Measurements from ENCODE around the gene ZNF333.

ZNF333 gene

DNA sequence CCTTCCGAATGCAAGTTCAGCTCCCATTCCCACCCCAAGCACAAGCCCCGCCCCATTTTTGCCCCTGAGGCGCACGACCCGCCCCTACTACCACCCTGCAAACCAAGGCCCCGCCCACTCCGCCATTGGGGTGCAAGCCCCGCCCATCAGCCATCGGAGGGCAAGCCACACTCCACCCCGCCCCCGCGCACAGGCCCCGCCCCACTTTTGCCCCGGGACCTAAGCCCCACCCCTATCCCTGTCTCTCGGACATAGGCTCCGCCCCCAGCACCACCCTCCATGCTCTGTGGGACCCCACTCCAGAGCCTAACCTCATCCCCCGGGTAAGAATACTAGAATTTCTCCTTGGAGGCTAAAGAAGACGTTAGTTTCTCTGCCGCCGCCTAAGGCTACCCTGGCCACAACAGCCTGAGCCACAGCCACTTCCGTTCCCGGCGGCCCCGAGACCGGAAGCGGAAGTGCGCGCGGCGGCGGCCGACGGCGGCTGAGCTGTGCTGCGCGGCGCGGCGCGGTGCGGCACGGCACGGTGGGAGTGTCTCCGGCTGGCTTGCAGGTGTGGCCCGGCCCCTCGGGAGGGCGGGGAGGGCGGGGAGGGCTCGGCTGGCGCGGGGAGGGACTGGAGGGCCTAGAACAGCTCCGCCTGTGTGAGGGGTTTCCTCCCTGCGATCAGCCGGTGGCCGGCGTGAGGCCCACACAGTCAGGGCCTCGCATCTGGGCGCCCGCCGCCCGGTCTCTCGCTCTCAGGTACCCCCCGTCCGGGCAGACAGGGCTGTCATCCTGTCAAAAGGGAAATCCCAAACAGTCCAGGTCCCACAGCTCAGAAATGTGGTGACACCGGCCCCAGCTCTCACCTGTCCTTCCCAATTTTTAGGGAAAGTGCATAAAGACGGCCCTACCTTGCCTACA, at the start of gene ZNF333:
Gene ZNF333 (plus strand): TSS at position 451 of the 906 bp plus-strand sequence. CDS start 3,444 bp downstream, outside the sequence.
- peak; percentile 100 for DNase-seq (ENCODE audit: low read depth in 2 of 2)

DNA sequence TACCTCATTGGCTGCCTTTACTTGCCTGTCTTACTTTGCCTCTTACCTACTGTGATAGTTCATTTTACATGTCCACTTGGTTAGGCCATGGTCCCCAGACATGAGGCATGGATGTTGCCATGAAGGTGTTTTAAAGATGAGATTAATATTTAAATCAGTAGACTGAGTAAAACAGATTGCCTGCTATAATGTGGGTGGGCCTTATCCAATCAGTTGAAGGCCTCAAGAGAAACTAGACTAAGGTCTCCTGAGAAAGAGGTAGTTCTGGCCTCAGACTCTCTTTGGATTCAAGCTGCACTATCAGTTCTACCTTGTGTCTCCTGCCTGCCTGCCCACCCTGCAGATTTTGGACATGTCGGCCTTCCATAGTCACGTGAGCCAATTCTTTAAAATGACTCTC, 41.3 kb upstream of the ZNF333 start:
- no peak for DNase-seq (ENCODE audit: low read depth in 2 of 2)

DNA sequence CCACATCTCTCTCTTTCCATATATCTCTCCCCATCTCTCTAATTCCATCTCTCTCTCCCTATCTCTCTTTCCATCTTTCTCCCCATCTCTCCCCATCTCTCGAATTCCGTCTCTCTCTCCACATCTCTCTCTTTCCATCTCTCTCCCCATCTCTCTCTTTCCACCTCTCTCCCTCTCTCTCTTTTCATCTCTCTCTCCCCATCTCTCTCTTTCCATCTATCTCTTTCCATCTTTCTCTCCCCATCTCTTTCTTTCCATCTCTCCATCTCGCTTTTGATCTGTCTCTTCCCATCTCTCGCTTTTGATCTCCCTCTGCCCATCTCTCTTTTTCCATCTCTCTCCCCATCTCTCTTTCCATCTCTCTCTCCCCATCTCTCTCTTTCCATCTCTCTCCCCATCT, 40.8 kb upstream of the ZNF333 start:
- no peak for DNase-seq (ENCODE audit: low read depth in 2 of 2)

GRCh38 chr19:14650161-14650560, 39.7 kb upstream of the ZNF333 start:
- no peak for DNase-seq (ENCODE audit: low read depth in 2 of 2)

DNA sequence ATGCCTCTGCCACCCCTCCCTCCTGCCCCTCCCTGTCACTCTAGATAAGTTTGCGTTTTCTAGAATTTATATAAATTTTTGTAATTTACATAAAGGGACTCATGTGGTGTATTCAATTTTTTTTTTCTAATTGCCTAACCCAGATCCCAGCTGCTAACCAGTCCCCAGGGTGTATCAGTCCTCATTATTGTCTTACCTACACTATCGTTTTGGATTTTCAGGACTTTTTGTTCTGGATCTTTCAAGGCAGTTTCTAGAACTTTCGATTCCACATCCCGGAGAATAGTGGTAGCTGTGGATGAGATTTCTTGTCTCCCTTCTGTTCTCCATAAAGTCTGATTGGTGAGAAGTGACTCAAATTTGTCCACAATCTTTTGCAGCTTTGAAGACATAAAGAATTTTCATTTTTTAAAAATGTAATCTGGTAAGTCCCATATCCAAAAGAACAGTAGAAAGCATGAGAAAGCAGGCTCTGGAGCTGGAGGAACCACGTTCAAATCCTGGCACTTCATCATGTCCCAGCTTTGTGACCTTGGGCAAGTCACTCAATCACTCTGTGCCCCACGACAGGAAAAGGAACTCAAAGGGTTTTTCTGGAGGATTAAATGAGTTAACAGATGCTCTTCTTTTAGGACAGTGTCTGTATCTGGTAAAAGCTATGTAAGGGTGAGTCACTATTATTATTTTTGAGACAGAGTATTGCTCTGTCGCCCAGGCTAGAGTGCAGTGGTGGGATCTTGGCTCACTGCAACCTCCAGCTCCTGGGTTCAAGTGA, 34.9 kb upstream of the ZNF333 start:
- DNase-seq (ENCODE audit: low read depth in 2 of 2), result no peak

GRCh38 chr19:14655726-14656125, 34.1 kb upstream of the ZNF333 start:
- DNase-seq (ENCODE audit: low read depth in 2 of 2), result no peak

DNA sequence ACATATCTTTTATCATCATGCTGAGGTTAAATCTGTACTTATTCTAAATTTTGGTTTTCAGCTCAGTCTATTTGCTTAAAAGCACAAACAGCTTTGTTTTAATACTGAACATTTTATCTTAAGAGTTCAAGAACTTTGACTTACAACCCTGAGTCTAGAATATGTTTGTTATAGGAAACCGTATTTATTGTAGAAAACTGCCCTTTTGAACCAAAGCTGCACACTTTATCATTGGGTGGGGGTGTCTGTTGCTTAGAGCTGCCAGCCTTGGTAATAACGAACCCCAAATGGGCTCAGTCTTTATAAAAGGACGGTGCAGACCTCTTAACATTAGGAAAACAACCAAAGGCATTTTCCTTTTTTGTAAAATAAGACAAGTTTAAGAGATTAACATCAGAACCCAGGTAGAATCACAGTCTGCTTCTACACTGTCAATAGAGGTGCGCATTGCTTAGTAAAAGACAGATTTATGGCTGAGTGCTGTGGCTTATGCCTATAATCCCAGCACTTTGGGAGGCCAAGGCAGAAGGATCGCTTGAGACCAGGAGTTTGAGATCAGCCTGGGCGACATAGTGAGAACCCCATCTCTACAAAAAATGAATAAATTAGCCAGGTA, 29.9 kb upstream of the ZNF333 start:
- DNase-seq (ENCODE audit: low read depth in 2 of 2), result no peak

DNA sequence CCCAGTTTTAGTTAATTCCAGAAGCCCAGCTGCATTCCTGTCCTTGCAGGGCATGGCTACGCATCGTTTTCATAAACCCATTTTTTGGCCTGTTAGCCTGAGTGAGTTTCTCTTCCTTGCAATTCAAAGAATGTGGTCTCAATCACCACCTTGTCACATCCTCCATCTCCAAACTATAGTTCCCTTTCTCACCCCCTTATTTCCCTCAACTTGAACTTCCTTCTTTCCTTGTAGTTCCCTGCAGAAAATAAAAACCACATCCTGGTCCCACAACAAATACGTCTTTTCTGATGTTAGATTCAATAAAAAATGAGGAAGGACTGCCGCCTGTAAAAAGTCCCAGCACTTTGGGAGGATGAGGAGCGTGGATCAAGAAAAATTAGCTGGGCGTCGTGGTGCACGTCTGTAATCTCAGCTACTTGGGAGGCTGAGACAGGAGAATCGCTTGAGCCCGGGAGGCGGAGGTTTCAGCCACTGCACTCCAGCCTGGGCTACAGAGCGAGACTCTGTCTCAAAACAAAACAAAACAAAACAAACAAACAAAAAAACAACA, 28.4 kb upstream of the ZNF333 start:
- no peak for DNase-seq (ENCODE audit: low read depth in 2 of 2)

DNA sequence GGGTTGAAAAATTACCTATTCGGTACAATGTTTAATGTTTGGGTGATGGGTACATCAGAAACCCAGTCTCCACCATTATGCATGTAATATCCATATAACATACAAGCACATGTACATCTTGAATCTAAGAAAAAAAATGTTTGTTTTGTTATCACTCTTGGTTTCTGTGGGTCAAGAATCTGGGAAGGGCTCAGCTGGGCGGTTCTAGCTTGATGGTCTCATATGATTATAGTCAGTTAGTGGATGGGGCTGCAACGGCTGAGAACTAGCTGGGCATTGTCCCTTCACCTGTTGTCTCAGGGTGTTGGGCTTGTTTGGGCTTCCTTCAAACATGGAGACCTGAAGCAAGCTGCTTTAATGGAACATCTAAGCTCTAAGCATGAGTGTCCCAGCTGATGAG, 19.9 kb upstream of the ZNF333 start:
- no peak for DNase-seq (ENCODE audit: low read depth in 2 of 2)

- DNase-seq (ENCODE audit: low read depth in 2 of 2), result no peak
Observed at GRCh38 chr19:14670408-14670807, 19.4 kb upstream of the ZNF333 start.

DNA sequence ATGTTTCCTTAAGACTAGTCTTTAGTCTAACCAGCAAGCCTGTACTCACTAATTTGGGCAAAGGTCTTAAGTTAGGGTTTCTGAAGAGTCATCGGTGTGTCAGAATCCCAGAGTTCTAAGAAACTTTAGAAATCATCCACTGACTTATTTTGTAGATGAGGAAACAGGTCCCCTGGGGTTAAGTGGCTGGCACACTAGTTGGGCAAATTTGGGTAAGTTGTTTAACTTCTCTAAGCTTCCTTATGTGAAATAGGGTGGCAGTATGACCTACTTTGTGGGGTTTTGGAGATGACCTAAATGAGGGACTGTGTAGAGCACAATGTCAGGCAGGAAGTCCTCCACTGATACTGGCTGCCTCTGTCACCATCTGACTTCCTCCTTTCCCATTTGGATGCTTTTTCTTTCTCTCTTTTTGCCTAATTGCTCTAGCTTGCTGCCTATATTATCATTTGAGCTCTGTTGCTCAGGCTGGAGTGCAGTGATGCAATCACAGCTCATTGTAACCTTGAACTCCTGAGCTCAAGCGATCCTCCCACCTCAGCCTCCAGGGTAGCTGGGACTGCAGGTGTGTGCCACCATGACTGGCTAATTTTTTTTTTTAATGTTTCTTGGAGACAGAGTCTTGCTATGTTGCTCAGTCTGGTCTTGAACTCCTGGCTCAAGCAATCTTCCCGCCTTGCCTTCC, 17.5 kb upstream of the ZNF333 start:
- DNase-seq (ENCODE audit: low read depth in 2 of 2), result no peak

DNA sequence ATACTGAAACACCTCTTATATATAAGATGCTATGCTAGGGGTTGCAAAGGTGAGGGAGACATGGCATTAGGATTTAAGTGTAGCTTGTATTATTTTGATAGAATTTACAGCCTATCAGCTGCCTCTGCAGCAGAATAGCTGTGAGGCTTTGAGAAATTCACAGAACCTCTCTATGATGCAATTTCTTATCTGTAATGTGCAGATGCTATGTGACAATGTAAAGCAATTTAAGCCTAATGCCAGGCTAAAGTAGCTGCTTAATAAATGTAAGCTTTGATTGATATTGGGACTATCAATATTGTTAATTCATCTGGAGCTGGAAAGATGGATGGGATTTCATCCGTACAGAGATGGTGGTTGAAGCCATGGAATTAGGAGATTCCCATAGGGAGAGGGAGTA, 16.8 kb upstream of the ZNF333 start:
- DNase-seq (ENCODE audit: low read depth in 2 of 2), result no peak

GRCh38 chr19:14674764-14675163, 15.1 kb upstream of the ZNF333 start, which contains the start of gene ADGRE3:
ADGRE3 (minus strand) TSS chr19:14674844; CDS start chr19:14674770, 74 bp downstream.
- no peak for DNase-seq (ENCODE audit: low read depth in 2 of 2)

DNA sequence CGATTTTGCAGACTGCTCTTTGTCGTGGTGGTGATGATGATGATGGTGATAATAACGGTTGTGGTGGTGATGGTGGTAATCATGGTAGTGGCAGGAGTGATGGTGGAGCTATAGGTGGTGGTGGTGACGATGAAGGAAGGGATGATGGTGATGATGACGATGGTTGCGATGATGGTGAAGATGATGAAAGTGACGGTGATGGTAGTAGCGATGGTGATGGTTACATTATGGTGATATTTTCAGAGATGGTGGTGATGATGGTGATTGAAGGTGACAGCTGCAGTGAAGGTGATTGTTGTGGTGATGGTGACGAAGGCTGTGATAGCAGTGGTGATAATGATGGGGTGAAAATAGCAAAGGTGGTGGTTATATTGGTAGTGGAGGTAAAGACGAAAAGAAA, 13.1 kb upstream of the ZNF333 start:
- DNase-seq (ENCODE audit: low read depth in 2 of 2), result no peak

- DNase-seq (ENCODE audit: low read depth in 2 of 2), result no peak
Observed at GRCh38 chr19:14677464-14677863, 12.4 kb upstream of the ZNF333 start.

DNA sequence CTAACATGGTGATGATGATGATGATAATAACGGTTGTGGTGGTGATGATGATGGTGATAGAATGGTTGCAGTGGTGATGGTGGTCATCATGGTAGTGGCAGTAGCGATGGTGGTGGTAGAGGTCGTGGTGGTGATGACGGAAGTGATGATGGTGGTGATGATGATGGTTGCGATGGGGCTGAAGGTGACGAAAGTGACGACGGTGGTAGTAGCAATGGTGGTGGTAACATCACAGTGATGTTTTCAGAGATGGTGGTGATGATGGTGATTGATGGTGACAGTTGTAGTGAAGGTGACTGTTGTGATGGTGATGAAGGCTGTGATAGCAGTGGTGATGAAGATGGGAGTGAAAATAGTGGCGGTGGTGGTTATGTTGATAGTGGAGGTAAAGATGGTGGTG, 11.6 kb upstream of the ZNF333 start:
- no peak for DNase-seq (ENCODE audit: low read depth in 2 of 2)

DNA sequence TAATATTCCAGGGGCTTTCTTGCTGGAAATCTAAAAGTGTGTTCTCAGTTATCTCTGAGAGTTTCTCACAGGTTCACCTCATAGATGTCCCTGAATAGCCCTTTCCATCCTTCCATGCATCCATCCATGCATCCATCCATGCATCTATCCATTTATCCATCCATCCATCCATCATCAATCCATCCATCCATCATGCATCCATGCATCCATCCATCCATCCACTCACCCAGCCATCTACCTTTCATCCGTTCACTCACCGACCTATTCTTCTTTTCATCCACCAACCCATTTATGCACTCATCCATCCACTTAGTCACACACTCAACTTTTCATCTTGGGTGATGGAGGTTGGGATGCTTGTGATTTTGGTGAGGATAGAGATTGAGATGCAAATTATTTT, 7.8 kb upstream of the ZNF333 start:
- DNase-seq (ENCODE audit: low read depth in 2 of 2), result no peak

GRCh38 chr19:14683439-14683838, 6.4 kb upstream of the ZNF333 start:
- DNase-seq (ENCODE audit: low read depth in 2 of 2), result no peak

- peak in 1 of 2 donors; percentile 9 for DNase-seq (ENCODE audit: low read depth in 2 of 2)
Observed at GRCh38 chr19:14686411-14686810, 3.4 kb upstream of the ZNF333 start.

DNA sequence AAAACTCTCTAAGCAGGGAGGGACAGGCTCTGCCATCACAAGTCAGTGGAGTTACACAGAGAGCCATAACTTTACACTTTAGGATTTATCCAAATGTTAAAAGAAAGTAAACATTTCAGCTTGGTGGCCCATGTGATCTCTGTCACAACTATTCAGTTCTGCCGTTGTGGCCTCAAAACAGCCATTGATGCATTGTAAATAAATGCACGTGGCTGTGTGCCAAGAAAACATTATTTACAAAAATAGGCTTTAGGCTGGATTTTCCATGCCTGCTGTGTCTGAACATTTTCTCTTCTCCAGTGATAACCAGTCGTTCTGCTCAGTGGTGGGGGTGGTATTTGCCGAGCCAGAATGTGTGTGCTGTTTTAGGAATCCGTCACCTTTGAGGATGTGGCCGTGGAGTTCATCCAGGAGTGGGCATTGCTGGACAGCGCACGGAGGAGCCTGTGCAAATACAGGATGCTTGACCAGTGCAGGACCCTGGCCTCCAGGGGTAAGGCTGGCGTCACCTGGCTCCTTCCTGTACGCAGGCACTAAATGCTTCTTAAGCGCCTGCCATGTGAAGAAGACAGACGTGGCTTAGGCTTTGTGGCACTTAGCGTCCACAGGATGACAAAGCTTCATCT, 4.9 kb downstream of the ZNF333 start:
- DNase-seq (ENCODE audit: low read depth in 2 of 2), result no peak

GRCh38 chr19:14695471-14695870, 5.6 kb downstream of the ZNF333 start:
- no peak for DNase-seq (ENCODE audit: low read depth in 2 of 2)

Data from activated CD4-positive, alpha-beta T cell treated with anti-CD3 and anti-CD28 coated beads for 24 hours (primary cell).